BLaER1 treated with 17β-estradiol and CSF1 and Interleukin-3, amounts not matched to agents 10 nM and 100 nM (cell line): Measurements from ENCODE around the gene MYOM1.
"Not testable (repeated sequence)": the region's sequence is repeated elsewhere in the genome, so short reads cannot be mapped to it uniquely, and the experiment has no call there.

Experiments
- H3K27ac ChIP-seq, 11 experiments: shearing (Covaris generic); formaldehyde crosslinking; 2 replicates each; pipeline ENCODE4 v1.8.1; 2022
- H3K27me3 ChIP-seq, 11 experiments: shearing (Covaris generic); formaldehyde crosslinking; 2 replicates each; pipeline ENCODE4 v1.8.1; 2022
- H3K36me3 ChIP-seq, 11 experiments: shearing (Covaris generic); formaldehyde crosslinking; 2 replicates each; pipeline ENCODE4 v1.8.1; 2022
- H3K4me1 ChIP-seq, 10 experiments: shearing (Covaris generic); formaldehyde crosslinking; 2 replicates each; pipeline ENCODE4 v1.8.1; 2022
- H3K4me2 ChIP-seq, 11 experiments: shearing (Covaris generic); formaldehyde crosslinking; 2 replicates each; pipeline ENCODE4 v1.8.1; 2022
- H3K4me3 ChIP-seq, 10 experiments: shearing (Covaris generic); formaldehyde crosslinking; 2 replicates each; pipeline ENCODE4 v1.8.1; 2022
- H3K9ac ChIP-seq, 11 experiments: shearing (Covaris generic); formaldehyde crosslinking; 2 replicates each; pipeline ENCODE4 v1.8.1; 2022
- H3K9me3 ChIP-seq, 11 experiments: shearing (Covaris generic); formaldehyde crosslinking; replicated peaks in 1 of 11; 2 replicates each; pipeline ENCODE4 v1.8.1; 2022
- H4K20me1 ChIP-seq, 11 experiments: shearing (Covaris generic); formaldehyde crosslinking; 2 replicates each; pipeline ENCODE4 v1.8.1; 2022
- Cebpa-rat ChIP-seq, 11 experiments: shearing (Covaris generic); IDR thresholded peaks; 2 replicates each; pipeline ENCODE4 v1.8.1; 2022

MYOM1 gene

GRCh38 chr18:3037423-3037915, 182.3 kb downstream of the MYOM1 start:
- Histone ChIP-seq H3K9ac (peak overlapping the region in 9 of 11 experiments; percentile 42 to 78 (median 55); a peak in 13 of 22 replicates), H3K9me3 (peaks cover 0 to 6% (median 0%) of the 10 kb centered on the region in 11 experiments; a peak in 1 of 22 replicates), H4K20me1 (no peaks in the 10 kb centered on the region), H3K27me3 (no peaks in the 10 kb centered on the region), H3K4me2 (peak overlapping the region; percentile 20 to 82 (median 52); a peak in 20 of 22 replicates), H3K4me3 (no peak overlapping the region), H3K27ac (peak overlapping the region; percentile 57 to 95 (median 80); a peak in 20 of 22 replicates), H3K36me3 (no peaks in the 10 kb centered on the region), H3K4me1 (peaks cover 7 to 46% (median 23%) of the 10 kb centered on the region in 10 experiments; a peak in 18 of 20 replicates)
- TF ChIP-seq Cebpa-rat (IDR thresholded peaks at IDR 0.05), result peak in 10 of 11 experiments; percentile 30 to 94 (median 76); a peak in 14 of 22 replicates

DNA sequence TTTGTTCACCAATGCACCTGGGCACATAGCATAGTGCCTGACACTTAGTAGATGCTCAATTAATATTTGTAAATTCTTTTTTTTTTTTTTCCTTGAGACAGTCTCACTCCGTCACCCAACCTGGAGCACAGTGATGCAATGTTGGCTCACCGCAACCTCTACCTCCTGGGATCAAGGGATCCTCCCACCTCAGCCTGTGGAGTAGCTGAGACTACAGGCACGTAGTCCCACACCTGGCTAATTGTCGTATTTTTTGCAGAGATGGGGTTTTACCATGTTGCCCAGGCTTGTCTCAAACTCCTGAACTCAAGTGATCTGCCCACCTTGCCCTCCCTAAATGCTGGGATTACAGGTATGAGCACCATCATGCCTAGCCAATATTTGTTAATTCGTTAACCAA, 183.7 kb downstream of the MYOM1 start:
- H3K4me3 ChIP-seq, result no peak overlapping the region
- H4K20me1 ChIP-seq, result no peaks in the 10 kb centered on the region
- peak overlapping the region in 9 of 11 experiments; percentile 3 to 82 (median 58); a peak in 9 of 22 replicates for H3K4me2 ChIP-seq
- H3K27ac ChIP-seq, result peak overlapping the region in 5 of 11 experiments; percentile 71 to 95 (median 80); a peak in 7 of 22 replicates
- H3K36me3 ChIP-seq, result no peaks in the 10 kb centered on the region
- H3K27me3 ChIP-seq, result no peaks in the 10 kb centered on the region
- H3K4me1 ChIP-seq, result peaks cover 9 to 40% (median 24%) of the 10 kb centered on the region in 10 experiments; a peak in 18 of 20 replicates
- H3K9ac ChIP-seq, result no peak overlapping the region
- no peak for TF ChIP-seq Cebpa-rat (IDR thresholded peaks at IDR 0.05)
- H3K9me3 ChIP-seq, result peaks cover 0 to 6% (median 0%) of the 10 kb centered on the region in 11 experiments; a peak in 1 of 22 replicates

DNA sequence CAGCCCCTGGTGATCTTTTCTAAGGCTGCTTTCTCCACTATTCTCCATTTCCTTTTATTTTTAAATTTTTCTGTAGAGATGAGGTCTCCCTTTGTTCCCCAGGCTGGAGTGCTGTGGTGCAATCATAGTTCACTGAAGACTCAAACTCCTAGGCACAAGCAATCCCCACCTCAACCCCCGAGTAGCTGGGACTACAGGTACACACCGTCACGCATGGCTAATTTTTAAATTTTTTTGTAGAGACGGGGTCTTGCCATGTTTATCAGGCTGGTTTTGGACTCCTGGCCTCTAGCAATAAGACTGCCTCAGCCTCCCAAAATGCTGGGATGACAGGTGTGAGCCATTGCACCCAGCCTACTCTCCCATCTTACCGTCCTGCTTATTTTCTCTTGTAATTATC, 184.1 kb downstream of the MYOM1 start:
- H4K20me1 ChIP-seq, result no peaks in the 10 kb centered on the region
- peaks cover 0 to 8% (median 0%) of the 10 kb centered on the region in 11 experiments; a peak in 1 of 22 replicates for H3K9me3 ChIP-seq
- no peak for TF ChIP-seq Cebpa-rat (IDR thresholded peaks at IDR 0.05)
- peaks cover 10 to 41% (median 25%) of the 10 kb centered on the region in 10 experiments; a peak in 18 of 20 replicates for H3K4me1 ChIP-seq
- no peaks in the 10 kb centered on the region for H3K36me3 ChIP-seq
- no peaks in the 10 kb centered on the region for H3K27me3 ChIP-seq
- H3K4me3 ChIP-seq, result no peak overlapping the region
- no peak overlapping the region for H3K4me2 ChIP-seq
- H3K27ac ChIP-seq, result no peak overlapping the region
- no peak overlapping the region for H3K9ac ChIP-seq

DNA sequence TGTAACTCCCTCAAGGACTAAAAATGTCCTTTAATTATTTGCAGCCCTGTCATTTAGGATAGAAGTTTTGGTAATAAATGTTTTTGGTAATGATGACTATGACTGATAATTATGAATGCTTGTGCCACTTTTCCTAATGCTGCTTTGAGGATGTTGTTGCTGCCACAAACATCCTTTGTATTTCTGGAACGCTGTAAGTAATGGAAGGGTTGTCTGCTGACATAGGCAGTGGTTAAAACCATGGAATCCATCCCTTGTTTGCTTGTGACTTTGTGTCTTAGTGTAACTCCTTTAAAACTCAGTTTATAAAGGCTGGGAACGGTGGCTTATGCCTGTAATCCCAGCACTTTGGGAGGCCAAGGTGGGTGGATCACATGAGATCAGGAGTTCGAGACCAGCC, 187.0 kb downstream of the MYOM1 start:
- H3K9ac ChIP-seq, result no peak overlapping the region
- no peaks in the 10 kb centered on the region for H3K36me3 ChIP-seq
- no peak for TF ChIP-seq Cebpa-rat (IDR thresholded peaks at IDR 0.05)
- no peak overlapping the region for H3K27ac ChIP-seq
- H4K20me1 ChIP-seq, result no peaks in the 10 kb centered on the region
- peaks cover 0 to 8% (median 0%) of the 10 kb centered on the region in 11 experiments; a peak in 1 of 22 replicates for H3K9me3 ChIP-seq
- peaks cover 10 to 42% (median 31%) of the 10 kb centered on the region in 10 experiments for H3K4me1 ChIP-seq
- H3K4me3 ChIP-seq, result no peak overlapping the region
- no peaks in the 10 kb centered on the region for H3K27me3 ChIP-seq
- no peak overlapping the region for H3K4me2 ChIP-seq

- Histone ChIP-seq H3K4me3 (no peak overlapping the region), H3K9ac (peak overlapping the region in 6 of 11 experiments; percentile 6 to 44 (median 22); a peak in 6 of 22 replicates), H3K27me3 (no peaks in the 10 kb centered on the region), H3K27ac (peak overlapping the region in 6 of 11 experiments; percentile 37 to 63 (median 52); a peak in 10 of 22 replicates), H3K4me2 (peak overlapping the region; percentile 6 to 76 (median 56); a peak in 18 of 22 replicates), H3K36me3 (no peaks in the 10 kb centered on the region), H3K4me1 (peaks cover 0 to 22% (median 13%) of the 10 kb centered on the region in 10 experiments; a peak in 17 of 20 replicates), H4K20me1 (no peaks in the 10 kb centered on the region), H3K9me3 (0 out of 22 replicates have a peak, but pooled peaks cover 0 to 4% (median 0%) of the 10 kb centered on the region in 11 experiments)
- TF ChIP-seq Cebpa-rat (IDR thresholded peaks at IDR 0.05), result no peak
These were observed 190.4 kb downstream of the MYOM1 start for GRCh38 chr18:3029215-3029952.

DNA sequence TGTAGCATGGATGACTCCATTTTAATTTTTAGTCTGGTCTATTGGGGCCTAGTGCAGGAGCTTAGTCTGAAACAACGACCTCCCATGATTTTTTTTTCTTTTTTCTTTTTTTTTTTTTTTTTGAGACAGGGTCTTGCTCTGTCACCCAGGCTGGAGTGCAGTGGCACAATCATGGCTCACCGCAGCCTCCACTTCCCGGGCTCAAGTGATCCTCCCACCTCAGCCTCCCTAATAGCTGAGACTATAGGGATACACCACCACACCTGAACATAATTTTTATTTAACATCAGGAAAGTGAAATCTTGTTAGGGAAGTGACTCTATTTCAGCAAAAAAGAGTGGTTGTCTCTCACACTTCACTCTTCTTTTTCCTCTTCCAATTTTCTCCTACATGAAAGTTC, 191.7 kb downstream of the MYOM1 start:
- not testable (repeated sequence) for H3K27ac ChIP-seq, H3K4me2 ChIP-seq, H3K9ac ChIP-seq

DNA sequence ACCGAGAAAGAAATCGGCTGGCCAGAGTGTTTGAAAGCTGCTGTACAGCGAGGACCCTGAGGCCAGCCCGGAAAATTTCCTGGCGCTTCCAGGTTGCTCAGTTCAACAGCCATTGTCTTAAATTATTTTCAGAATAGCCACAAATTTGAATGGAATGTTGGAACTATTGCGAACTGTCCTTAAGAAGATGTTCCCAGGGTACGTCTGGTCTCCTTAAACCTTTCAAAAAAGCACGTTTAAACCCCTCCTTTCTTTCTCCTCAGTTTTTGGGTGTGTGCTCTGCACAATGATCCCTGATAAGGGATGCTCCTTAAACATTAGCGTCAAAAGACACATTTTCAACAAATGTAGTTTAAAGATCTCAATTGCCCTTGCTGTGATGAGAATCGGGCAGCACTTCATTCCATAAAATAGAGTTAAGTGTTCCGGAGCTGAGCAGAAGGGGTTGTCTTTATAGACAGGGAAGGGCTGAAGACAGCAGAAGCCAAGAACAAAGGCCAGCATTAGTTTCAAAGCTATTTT, 192.3 kb downstream of the MYOM1 start:
- no peak overlapping the region for H3K9ac ChIP-seq
- no peak overlapping the region for H3K4me3 ChIP-seq
- H3K27me3 ChIP-seq, result no peaks in the 10 kb centered on the region
- H3K36me3 ChIP-seq, result no peaks in the 10 kb centered on the region
- no peak for TF ChIP-seq Cebpa-rat (IDR thresholded peaks at IDR 0.05)
- no peak overlapping the region for H3K27ac ChIP-seq
- H3K4me1 ChIP-seq, result peaks cover 0 to 22% (median 13%) of the 10 kb centered on the region in 10 experiments; a peak in 17 of 20 replicates
- no peak overlapping the region for H3K4me2 ChIP-seq
- peaks cover 0 to 4% (median 0%) of the 10 kb centered on the region in 11 experiments; a peak in 1 of 22 replicates for H3K9me3 ChIP-seq
- no peaks in the 10 kb centered on the region for H4K20me1 ChIP-seq

More for the DNA sequence above, 191.7 kb downstream of the MYOM1 start:
- H3K27me3 ChIP-seq, H3K4me3 ChIP-seq, H4K20me1 ChIP-seq, H3K36me3 ChIP-seq, H3K9me3 ChIP-seq: not testable (repeated sequence)
- peaks cover 0 to 22% (median 13%) of the 10 kb centered on the region in 10 experiments; a peak in 17 of 20 replicates for H3K4me1 ChIP-seq

- TF ChIP-seq Cebpa-rat (IDR thresholded peaks at IDR 0.05), result no peak
- H3K36me3 ChIP-seq, result no peaks in the 10 kb centered on the region
These were observed 194.2 kb downstream of the MYOM1 start for GRCh38 chr18:3025544-3025943.

DNA sequence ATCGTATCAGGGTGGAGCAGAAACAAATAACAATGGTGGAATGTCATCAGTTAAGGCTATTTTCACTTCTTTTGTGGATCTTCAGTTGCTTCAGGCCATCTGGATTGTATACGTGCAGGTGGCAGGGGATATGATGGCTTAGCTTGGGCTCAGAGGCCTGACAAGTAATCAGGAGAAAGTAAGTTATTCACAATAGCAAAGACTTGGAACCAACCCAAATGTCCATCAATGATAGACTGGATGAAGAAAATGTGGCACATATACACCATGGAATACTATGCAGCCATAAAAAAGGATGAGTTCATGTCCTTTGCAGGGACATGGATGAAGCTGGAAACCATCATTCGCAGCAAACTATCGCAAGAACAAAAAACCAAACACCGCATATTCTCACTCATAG, 196.2 kb downstream of the MYOM1 start:
- not testable (repeated sequence) for H3K27me3 ChIP-seq, H3K4me2 ChIP-seq, H3K4me3 ChIP-seq, H3K9me3 ChIP-seq, H3K27ac ChIP-seq, H4K20me1 ChIP-seq, H3K9ac ChIP-seq, H3K36me3 ChIP-seq
- H3K4me1 ChIP-seq, result peaks cover 4 to 20% (median 11%) of the 10 kb centered on the region in 10 experiments

More at GRCh38 chr18:3025544-3025943, 194.2 kb downstream of the MYOM1 start:
- H4K20me1 ChIP-seq, result no peaks in the 10 kb centered on the region
- H3K9me3 ChIP-seq, result no peaks in the 10 kb centered on the region; a peak in 1 of 22 replicates
- H3K9ac ChIP-seq, result no peak overlapping the region
- no peak overlapping the region for H3K27ac ChIP-seq
- H3K27me3 ChIP-seq, result no peaks in the 10 kb centered on the region
- H3K4me1 ChIP-seq, result peaks cover 0 to 20% (median 12%) of the 10 kb centered on the region in 10 experiments; a peak in 17 of 20 replicates
- no peak overlapping the region for H3K4me2 ChIP-seq
- H3K4me3 ChIP-seq, result no peak overlapping the region
